GM21786 (cell line): ENCODE results near the gene CCDC107.

Experiments used
- ATAC-seq: cut with Tn5 transposase; IDR thresholded peaks from one replicate; pipeline ENCODE4 v1.9.1; 2021; ENCODE audit not compliant: unreplicated experiment

The CCDC107 gene

GRCh38 chr9:35700031-35700430 lies 41.9 kb downstream of the CCDC107 start:
- no peak for ATAC-seq

GRCh38 chr9:35700942-35701341 lies 42.9 kb downstream of the CCDC107 start:
- ATAC-seq = no peak

- ATAC-seq = no peak
Observed at GRCh38 chr9:35702696-35703095, 44.6 kb downstream of the CCDC107 start.

GRCh38 chr9:35703906-35704672 lies 46.0 kb downstream of the CCDC107 start:
- ATAC-seq = no peak

- no peak for ATAC-seq
Observed at GRCh38 chr9:35705372-35705771, 47.3 kb downstream of the CCDC107 start.

- no peak for ATAC-seq
Observed at GRCh38 chr9:35705836-35706430, 47.8 kb downstream of the CCDC107 start.

- ATAC-seq = no peak
Observed at GRCh38 chr9:35706951-35707350, 48.9 kb downstream of the CCDC107 start.

GRCh38 chr9:35708146-35708545 lies 50.1 kb downstream of the CCDC107 start:
- no peak for ATAC-seq

GRCh38 chr9:35710818-35711500 lies 52.9 kb downstream of the CCDC107 start:
- ATAC-seq = no peak
